HG02759 (cell line): ENCODE measurements around the gene HSFX3.
"Not testable (repeated sequence)": the region's sequence is repeated elsewhere in the genome, so short reads cannot be mapped to it uniquely, and the experiment has no call there.

Experiments used
- ATAC-seq: cut with Tn5 transposase; IDR thresholded peaks from one replicate; pipeline ENCODE4 v1.9.1; 2021; ENCODE audit warnings: mild to moderate bottlenecking, moderate library complexity; ENCODE audit not compliant: unreplicated experiment

Gene HSFX3

DNA sequence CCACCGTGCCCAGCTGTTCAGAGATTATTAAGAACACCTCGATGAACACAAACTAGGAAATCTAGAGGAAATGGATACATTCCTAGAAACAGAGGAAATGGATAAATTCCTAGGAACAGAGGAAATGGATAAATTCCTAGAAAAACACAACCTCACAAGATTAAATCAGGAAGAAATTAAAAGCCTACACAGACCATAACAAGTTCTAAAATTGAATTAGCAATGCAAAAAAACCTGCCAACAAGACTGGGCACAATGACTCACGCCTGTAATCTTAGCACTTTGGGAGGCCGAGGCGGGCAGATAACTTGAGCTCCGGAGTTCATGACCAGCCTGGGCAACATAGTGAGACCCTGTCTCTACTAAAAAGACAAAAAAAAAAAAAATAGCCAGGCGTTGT, 31.5 kb downstream of the HSFX3 start:
- no peak for ATAC-seq

DNA sequence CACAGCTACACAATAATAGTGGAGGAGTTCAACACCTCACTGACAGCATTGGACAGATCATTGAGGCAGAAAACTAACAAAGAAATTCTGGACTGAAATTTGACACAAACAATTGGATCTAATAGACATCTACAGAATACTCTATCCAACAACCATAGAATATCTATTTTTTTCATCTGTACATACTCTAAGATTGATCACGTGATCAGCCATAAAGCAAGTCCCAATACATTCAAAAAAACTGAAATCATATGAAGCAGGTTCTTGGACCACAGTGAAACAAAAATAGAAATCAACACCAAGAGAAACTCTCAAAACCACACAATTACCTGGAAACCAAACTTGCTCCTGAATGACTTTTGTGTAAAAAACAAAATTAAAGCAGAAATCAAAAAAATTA, 32.4 kb downstream of the HSFX3 start:
- ATAC-seq: no peak

DNA sequence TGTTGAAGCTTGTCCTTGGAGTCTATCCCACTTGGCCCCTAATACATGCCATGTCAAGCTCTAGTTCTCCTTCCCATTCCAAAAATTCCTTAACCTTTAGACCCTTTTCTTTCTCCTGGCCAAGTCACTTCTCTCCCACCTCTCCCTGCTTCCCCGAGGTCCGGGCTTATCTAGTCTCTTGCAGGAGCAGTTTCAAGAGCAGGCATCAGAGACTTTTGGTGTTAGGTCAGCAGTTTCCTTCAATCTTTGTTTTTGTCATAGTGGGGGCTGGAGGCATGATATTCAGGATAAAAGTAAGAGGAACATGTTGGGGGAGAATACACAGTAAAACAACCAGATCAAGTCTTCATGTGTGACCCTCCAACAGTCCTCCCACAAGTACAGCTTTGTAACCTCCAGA, 33.1 kb downstream of the HSFX3 start:
- no peak for ATAC-seq

DNA sequence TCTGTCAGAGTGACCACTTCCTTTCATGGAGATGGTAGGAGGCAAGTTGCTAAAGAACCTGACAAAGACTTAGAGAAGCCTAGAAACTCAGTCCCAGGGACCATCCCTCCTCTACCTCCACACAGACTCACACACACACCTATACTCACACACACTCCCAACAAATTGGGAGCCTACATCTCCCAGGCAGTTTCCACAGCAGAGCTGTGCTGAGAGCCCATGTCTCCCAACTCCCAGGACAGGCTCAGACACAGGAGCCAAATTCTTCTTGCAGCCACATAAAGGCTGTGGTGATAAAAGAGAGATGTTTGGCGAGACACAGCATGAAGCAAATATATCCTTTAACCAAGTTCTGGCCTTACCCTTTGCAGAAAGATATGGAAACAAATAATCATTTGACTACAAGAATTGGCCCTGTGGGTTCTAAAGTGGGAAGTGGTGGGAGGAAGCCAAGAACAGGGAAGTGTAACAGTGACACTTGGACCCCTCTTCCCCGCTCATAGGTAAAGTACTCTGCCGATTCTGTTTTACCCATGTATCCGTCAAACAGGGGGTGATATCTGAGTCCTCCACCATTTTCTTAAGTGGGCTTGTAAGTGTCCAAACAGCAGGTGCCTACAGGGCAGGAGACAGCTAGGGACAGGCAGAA, 33.6 kb downstream of the HSFX3 start:
- no peak for ATAC-seq

DNA sequence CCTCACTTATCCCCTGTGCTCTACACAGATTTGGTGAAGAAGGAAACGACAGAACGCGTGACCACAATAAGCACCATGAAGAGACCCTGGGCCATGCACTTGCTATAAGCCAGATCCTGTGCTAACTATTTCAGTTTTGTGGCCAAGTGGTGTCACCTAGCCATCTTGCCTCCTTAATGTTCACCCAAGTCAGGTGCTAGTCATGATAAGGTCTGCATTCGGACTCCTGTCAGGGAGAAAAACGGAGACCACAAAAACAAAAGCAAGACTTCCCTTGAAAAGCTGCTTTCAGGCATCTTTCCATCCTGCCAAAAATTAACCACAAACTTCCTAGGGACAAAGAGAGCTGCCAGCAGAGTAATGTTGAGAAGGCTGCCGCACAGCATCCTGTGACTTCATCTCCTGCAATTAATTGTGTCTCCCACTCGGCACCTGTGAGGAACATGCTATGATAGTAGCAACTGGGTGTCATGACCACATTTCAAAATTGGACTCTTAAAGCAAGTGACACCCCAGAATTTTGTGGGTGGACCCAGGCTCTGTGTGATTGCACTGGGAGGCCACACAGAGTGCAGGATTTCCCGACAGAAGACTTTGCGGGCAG, 35.8 kb downstream of the HSFX3 start:
- ATAC-seq: no peak

DNA sequence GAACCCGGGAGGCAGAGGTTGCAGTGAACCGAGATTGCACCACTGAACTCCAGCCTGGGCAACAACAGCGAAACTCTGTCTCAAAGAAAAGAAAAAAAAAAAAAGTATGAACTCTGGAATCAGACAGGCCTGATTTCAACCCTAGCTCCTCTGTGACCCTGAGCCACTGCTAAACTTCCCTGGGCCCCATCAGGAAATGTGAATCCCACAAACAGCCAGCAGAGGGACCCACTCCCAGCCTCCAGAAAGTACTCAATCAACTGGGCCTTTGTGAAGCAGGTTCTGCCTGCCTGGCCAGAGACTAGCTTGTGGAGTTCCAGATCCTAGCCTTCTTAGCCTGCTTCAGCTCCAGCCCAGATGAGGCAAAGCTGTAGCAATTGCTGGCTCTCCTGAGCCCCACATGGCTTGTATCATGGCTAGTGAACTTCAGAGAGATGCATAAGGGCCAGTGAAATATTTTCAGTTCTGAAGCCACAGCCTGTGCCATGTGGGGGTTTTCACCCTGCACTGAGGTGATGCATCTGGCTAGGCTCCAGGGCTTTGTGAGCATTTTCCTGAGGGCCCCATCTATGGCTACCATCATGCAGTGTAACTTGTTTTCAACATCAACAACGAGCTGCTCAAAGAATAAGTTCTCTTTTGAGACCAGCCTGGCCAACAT, 37.4 kb downstream of the HSFX3 start:
- peak; percentile 84 for ATAC-seq

DNA sequence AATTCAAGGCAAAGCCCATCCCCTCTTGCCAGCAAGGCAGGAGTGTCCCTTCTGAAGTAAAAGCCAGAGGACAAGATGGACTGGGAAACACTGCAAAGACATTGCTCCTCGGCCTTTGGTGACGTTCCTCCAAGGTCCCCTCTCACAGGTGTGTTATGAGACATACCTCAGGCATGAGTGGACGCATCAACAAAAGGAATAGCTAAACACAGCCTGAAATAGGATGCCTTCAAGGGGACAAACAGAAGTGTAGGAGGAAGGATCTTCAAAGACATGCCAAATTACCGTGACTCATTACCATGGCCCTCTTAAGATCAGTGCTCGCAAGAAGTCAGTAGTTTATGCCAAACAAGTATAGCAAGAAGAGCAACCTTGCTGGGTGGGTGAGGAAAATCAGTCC, 38.6 kb downstream of the HSFX3 start:
- ATAC-seq: no peak

DNA sequence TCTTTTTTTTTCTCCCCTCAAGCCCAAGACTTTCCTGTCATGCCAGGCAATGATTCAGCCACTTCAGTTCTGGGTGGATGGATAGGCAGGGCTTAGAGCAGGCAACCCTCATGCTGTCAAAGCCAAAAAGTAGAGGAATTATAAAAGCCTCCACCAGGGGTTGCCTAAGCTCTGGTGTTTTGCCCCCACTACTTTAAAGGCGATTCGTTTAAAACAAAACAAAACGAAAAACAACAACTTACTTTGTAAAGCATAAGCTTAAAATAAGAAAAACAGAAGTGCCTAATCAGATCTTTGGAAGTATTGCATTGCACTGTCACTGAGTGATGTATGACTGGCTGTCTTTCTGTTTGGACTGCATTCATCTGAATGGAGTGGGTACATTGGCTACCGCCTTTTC, 39.3 kb downstream of the HSFX3 start:
- peak; percentile 54 for ATAC-seq

DNA sequence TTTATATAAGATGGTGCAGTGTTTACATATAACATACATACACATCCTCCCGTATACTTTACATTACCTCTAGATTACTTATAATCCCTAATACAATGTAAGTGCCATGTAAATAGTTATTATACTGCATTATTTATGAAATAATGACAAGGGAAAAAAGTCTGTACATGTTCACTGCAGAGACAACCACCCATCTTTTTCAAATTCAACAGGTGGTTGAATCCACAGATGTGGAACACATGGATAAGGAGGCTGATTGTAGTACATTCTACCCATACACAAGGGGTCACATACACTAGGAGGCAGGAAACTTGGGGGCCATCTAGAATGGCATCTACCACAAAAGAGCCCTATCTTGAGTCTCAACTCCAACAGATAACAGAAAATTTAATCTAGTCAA, 41.3 kb downstream of the HSFX3 start:
- no peak for ATAC-seq

DNA sequence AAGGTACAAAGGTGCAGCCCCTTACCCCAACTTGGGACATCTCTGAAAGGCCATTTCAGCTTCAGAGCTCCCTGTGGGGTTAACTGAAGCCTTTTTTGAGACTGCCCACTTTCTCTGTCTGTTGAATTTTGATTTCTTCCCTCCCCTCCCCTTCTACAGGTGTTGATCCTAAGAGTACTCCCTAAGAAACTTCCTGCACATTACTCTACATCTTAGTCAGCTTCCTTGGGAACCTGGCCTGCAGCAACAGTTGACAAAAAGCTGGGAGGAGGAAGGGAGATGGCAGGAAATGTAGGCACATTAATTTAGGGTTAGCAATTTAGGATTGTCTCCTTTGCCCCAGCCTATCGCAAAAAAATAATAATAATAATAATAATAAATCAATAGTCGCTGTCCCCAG, 43.4 kb downstream of the HSFX3 start:
- no peak for ATAC-seq

DNA sequence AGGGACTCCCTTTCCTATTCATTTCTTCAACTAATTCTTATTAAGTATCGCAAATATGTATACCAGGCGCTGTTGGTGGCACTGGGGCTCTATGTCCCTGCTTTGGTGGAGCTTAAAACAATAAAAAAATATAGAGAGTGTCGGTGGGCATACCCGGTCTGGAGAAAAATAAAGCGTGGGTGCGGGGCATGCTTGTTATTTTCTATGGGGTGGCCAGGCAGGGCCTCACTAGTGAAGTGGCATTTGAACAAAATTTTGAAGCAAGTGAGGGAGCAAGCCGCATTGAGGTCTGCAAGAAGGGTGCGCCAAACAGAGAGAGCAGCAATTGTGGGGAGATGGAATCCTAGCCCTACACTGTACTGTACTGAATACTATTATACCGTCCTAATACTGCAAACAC, 44.1 kb downstream of the HSFX3 start:
- no peak for ATAC-seq

DNA sequence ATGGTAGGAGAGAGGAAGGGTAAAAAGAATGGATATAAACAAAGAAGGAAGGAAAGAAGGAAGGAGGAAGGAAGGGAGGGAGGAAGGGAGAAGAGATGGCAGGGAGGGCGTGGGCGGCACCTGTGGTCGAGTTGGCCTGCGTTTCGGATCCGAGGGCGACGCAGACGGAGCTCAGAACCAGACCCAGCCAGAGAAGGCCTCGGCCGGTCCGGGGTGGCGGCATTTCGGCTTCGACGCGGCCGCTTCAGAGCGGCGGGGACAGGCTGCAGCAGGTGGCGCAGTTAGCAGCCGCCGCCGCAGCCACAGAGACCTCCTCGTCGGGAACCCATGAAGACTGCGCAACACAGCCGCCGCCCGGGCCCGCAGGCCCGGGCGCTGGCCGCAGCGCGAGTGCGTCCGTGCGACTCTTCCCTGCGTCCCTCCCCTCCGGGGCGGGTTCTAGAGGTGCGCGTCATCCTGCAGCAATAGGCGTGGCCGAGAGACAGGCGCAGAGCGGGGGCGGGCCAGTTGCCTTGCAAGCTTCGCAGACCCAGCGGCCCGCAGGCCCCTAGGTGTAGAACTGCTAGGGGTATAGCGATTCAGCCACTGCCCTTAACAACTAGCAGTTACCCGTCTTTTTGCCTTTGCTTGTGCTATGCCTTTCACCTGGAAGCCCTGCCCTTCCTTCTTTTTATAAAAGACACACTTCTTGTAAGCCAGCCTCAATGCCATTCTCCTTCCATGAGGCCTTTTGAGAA, 44.6 kb downstream of the HSFX3 start, which contains the start of gene IDS:
IDS (minus strand) TSS at position 392 of the 737 bp plus-strand sequence; CDS start at position 223, 169 bp downstream.
- ATAC-seq: peak; percentile 81

DNA sequence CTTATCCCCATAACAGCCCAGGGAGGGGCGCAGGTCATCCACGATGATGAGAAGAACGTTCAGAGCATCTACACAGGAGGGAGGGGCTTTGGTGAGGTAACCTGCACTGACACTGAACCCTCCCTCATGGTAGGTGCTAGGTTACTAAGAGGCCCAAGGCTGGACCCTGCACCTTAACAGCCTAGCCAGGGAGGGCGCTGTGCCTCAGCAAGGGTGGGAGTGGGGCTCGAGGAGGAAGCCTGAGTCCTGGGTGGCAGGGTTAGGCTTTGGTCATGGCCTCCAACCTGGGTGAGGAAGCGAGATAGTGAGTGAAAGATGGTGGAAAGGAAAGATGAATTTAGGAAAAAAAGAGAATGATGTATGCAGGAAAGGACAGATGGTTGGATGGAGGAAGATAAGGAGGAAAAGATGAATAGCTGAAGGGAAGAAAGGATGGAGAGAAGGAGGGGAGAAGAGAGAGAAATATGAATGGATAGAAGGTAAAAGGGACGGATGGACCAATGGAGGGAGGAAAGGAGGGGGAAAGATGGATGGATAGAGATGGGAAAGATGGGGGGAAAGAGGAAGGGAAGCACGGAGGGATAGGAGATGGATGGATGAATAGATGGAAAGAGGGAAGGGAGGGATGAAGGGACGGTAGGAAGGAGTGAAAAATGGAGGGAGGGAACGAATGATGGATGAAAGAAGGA, 45.4 kb downstream of the HSFX3 start:
- peak; percentile 42 for ATAC-seq

DNA sequence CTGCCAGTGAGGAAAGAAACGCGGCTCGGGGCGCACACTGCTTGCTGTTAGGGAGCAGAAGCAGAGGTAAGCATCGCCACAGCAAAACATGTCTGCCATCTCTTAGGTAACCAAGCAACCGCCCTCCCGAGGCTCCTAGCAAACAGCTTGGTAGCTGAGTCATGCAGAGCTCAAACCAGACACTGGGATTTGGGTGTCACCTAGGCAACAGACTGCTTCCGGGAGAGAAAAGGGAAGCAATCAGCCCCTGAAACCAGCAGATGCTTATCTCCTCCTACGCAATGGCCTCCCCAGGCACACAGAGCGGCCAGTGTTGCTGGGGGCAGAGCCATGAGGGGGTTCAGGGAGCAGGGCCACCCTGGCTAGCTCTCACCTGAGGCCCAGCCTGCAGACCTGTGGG, 46.3 kb downstream of the HSFX3 start:
- ATAC-seq: peak; percentile 68

DNA sequence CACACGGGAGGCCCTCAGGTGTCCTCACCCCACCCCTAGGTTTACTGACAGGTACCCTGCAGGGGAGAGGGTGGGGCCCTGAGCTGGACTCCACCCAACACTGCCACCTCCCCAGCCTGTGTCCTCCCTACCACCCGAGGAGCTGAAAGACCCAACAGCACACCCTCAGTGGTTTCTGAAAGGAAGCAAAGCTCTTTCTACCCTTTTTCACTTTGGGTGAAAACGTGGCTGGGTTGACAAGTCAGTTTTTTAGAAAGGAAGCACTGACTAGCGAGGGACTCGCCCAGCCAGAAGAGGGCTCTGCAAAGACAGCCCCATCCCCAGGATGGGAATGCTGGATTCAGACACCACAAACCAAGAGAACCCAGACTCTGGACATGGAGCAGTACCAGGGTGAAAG, 46.8 kb downstream of the HSFX3 start:
- not testable (repeated sequence) for ATAC-seq

DNA sequence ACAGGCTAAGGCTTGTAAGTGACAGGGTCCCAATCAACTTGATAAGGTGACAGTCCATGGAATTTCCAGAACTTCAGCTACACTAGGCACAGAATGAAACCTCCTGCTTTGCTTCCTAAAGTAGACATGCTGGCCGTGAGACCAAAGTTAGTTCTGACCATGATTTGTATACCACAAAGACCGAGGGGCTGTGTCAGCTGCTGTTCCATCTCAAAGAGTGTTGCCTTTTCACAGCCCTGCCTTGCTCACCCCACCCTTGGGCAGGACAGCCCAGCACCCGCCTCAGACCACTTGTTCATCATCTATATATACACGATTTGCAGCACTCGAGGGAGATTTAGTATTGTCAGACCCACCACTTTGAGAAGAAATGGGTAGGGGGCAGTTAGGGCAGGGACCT, 50.0 kb downstream of the HSFX3 start:
- no peak for ATAC-seq

DNA sequence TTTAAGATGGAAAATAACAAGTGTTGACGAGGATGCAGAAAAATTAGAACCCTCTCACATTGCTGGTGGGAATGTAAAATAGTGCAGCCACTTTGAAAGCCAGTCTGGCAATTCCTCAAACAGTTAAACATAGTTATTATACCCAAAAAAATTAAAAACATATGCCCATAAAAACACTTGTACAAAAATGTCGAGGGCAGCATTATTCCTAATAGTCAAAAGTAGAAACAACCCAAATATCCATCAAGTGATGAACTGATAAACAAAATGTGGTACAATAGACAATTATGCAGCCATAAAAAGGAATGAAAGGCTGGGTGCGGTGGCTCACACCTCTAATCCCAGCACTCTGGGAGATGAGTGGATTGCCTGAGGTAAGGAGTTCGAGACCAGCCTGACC, 51.0 kb downstream of the HSFX3 start:
- no peak for ATAC-seq
